ENCODE data around the gene ADK. TPM values are rescaled to one million over a fixed set of nuclear protein-coding genes. Genes with fewer than 3 reads are reported as not detected.

ADK gene
- total and polyA plus RNA-seq, 2 experiments from 2014 or later, result 46.7 to 53.7 TPM

- H3K9me2 ChIP-seq (replicated peaks; ENCODE audit: insufficient read depth), result no peaks in the 10 kb centered on the region
- no peaks in the 10 kb centered on the region for H3K79me2 ChIP-seq
- H3K36me3 ChIP-seq (replicated peaks; ENCODE audit: insufficient read depth, low read depth), result no peaks in the 10 kb centered on the region
- H3K4me3 ChIP-seq, result no peak overlapping the region
- no peaks in the 10 kb centered on the region for H3K4me1 ChIP-seq (ENCODE audit: insufficient read depth)
- no peak for DNase-seq (ENCODE audit: low spot score)
- no peaks in the 10 kb centered on the region for H4K20me1 ChIP-seq (ENCODE audit: insufficient read depth, poor library complexity, severe bottlenecking)
- TF ChIP-seq EZH2 (IDR thresholded peaks at IDR 0.05; ENCODE audit: borderline replicate concordance) (no peak), CTCF (IDR thresholded peaks at IDR 0.05; ENCODE audit: poor library complexity) (no peak), EZH2phosphoT487 (IDR thresholded peaks at IDR 0.05; ENCODE audit: low read depth, severe bottlenecking, unreplicated experiment) (no peak)
- no peak overlapping the region for H3K27ac ChIP-seq
- no peaks in the 10 kb centered on the region for H3K27me3 ChIP-seq
- no peaks in the 10 kb centered on the region for H3K9me3 ChIP-seq (ENCODE audit: low read depth)
- no peak overlapping the region for H2AFZ ChIP-seq
- no peak overlapping the region for H3K4me2 ChIP-seq
- WGBS (ENCODE audit: low lambda C conversion rate, missing lambda C conversion rate), result 55% methylated on average over 1 of the region's 1 CpG
Observed at GRCh38 chr10:74419491-74419951, 268.5 kb downstream of the ADK start.

GRCh38 chr10:74419958-74420375, 268.9 kb downstream of the ADK start:
- no peak overlapping the region for H3K4me3 ChIP-seq
- no peak overlapping the region for H3K27ac ChIP-seq
- H3K4me1 ChIP-seq (ENCODE audit: insufficient read depth), result no peaks in the 10 kb centered on the region
- 81% methylated on average over 2 of the region's 2 CpGs for WGBS (ENCODE audit: low lambda C conversion rate, missing lambda C conversion rate)
- TF ChIP-seq CTCF (IDR thresholded peaks at IDR 0.05; ENCODE audit: poor library complexity) (peak; percentile 25), EZH2 (IDR thresholded peaks at IDR 0.05; ENCODE audit: borderline replicate concordance) (no peak), EZH2phosphoT487 (IDR thresholded peaks at IDR 0.05; ENCODE audit: low read depth, severe bottlenecking, unreplicated experiment) (no peak)
- no peak overlapping the region for H2AFZ ChIP-seq
- no peaks in the 10 kb centered on the region for H4K20me1 ChIP-seq (ENCODE audit: insufficient read depth, poor library complexity, severe bottlenecking)
- no peaks in the 10 kb centered on the region for H3K36me3 ChIP-seq (replicated peaks; ENCODE audit: insufficient read depth, low read depth)
- no peaks in the 10 kb centered on the region for H3K27me3 ChIP-seq
- H3K9me3 ChIP-seq (ENCODE audit: low read depth), result no peaks in the 10 kb centered on the region
- no peak overlapping the region for H3K4me2 ChIP-seq
- H3K79me2 ChIP-seq, result no peaks in the 10 kb centered on the region
- DNase-seq (ENCODE audit: low spot score), result no peak
- no peaks in the 10 kb centered on the region for H3K9me2 ChIP-seq (replicated peaks; ENCODE audit: insufficient read depth)

GRCh38 chr10:74424565-74424964, 273.5 kb downstream of the ADK start:
- Histone ChIP-seq H3K79me2 (no peaks in the 10 kb centered on the region), H2AFZ (no peak overlapping the region), H3K9me2 (replicated peaks; ENCODE audit: insufficient read depth) (no peaks in the 10 kb centered on the region), H3K27me3 (no peaks in the 10 kb centered on the region), H4K20me1 (ENCODE audit: insufficient read depth, poor library complexity, severe bottlenecking) (no peaks in the 10 kb centered on the region), H3K4me3 (no peak overlapping the region), H3K9me3 (ENCODE audit: low read depth) (no peaks in the 10 kb centered on the region), H3K4me1 (ENCODE audit: insufficient read depth) (no peaks in the 10 kb centered on the region), H3K27ac (no peak overlapping the region), H3K36me3 (replicated peaks; ENCODE audit: insufficient read depth, low read depth) (no peaks in the 10 kb centered on the region), H3K4me2 (no peak overlapping the region)
- TF ChIP-seq EZH2 (IDR thresholded peaks at IDR 0.05; ENCODE audit: borderline replicate concordance) (no peak), EZH2phosphoT487 (IDR thresholded peaks at IDR 0.05; ENCODE audit: low read depth, severe bottlenecking, unreplicated experiment) (no peak), CTCF (IDR thresholded peaks at IDR 0.05; ENCODE audit: poor library complexity) (no peak)
- no peak for DNase-seq (ENCODE audit: low spot score)
- WGBS (ENCODE audit: low lambda C conversion rate, missing lambda C conversion rate), result 94% methylated on average over 1 of the region's 1 CpG
